GF-D8 (cell line): ENCODE measurements around the gene ZFPL1.

Experiments
- DNase-seq: peaks from one replicate; lab custom pipeline; 2025; lab: John Stamatoyannopoulos, UW

ZFPL1 gene

GRCh38 chr11:65095974-65096806, 12.2 kb downstream of the ZFPL1 start, which contains the start of gene VPS51:
VPS51 (plus strand) TSS chr11:65096214; CDS start chr11:65096251, 37 bp downstream.
- DNase-seq, result peak; percentile 55

GRCh38 chr11:65096926-65097325, 12.9 kb downstream of the ZFPL1 start:
- no peak for DNase-seq

- DNase-seq, result no peak
Observed at GRCh38 chr11:65100674-65101350, 16.8 kb downstream of the ZFPL1 start.

GRCh38 chr11:65102142-65103095, 18.4 kb downstream of the ZFPL1 start:
- DNase-seq, result no peak

- DNase-seq, result no peak
Observed at GRCh38 chr11:65103476-65103875, 19.5 kb downstream of the ZFPL1 start.

- DNase-seq, result no peak
Observed at GRCh38 chr11:65104628-65105027, 20.6 kb downstream of the ZFPL1 start.

- no peak for DNase-seq
Observed at GRCh38 chr11:65107078-65107477, 23.1 kb downstream of the ZFPL1 start.

- no peak for DNase-seq
Observed at GRCh38 chr11:65107751-65108468, 23.9 kb downstream of the ZFPL1 start.

GRCh38 chr11:65108469-65109123, 24.6 kb downstream of the ZFPL1 start:
- DNase-seq, result no peak

- no peak for DNase-seq
Observed at GRCh38 chr11:65109231-65110198, 25.5 kb downstream of the ZFPL1 start.

GRCh38 chr11:65110354-65110861, 26.4 kb downstream of the ZFPL1 start:
- peak; percentile 36 for DNase-seq

- no peak for DNase-seq
Observed at GRCh38 chr11:65111159-65111743, 27.2 kb downstream of the ZFPL1 start.

GRCh38 chr11:65111744-65112545, 27.9 kb downstream of the ZFPL1 start, which contains the start of gene TM7SF2:
TM7SF2 (plus strand) TSS chr11:65111872; CDS start chr11:65112016, 144 bp downstream.
- DNase-seq, result peak; percentile 81

GRCh38 chr11:65112546-65113360, 28.7 kb downstream of the ZFPL1 start:
- peak; percentile 25 for DNase-seq

- DNase-seq, result no peak
Observed at GRCh38 chr11:65113361-65113756, 29.3 kb downstream of the ZFPL1 start.

GRCh38 chr11:65113839-65114238, 29.8 kb downstream of the ZFPL1 start:
- DNase-seq, result no peak

GRCh38 chr11:65114538-65115171, 30.6 kb downstream of the ZFPL1 start:
- DNase-seq, result no peak
